Activated CD4-positive, alpha-beta T cell treated with anti-CD3 and anti-CD28 coated beads for 36 hours (primary cell): ENCODE measurements around the gene NAA16. TPM values are rescaled to one million over a fixed set of nuclear protein-coding genes. Genes with fewer than 3 reads are reported as not detected.

Experiments used
- ATAC-seq: fragments of 200-7000 bp; cut with Tn5 transposase; one replicate; pipeline ENCODE4 v1.10.0; 2021; ENCODE audit warnings: mild to moderate bottlenecking, moderate library complexity
- CTCF ChIA-PET: fragments of 350-600 bp; sonication (Branson Sonifier 250); formaldehyde crosslinking; loops from one replicate; lab custom pipeline; 2021; ENCODE audit warnings: antibody characterized with exemption; lab: Charles Lee
- POLR2A ChIA-PET: fragments of 350-600 bp; sonication (Branson Sonifier 250); formaldehyde crosslinking; loops from one replicate; lab custom pipeline; 2021; ENCODE audit warnings: antibody characterized with exemption, inconsistent platforms; lab: Charles Lee
- DNase-seq: peaks from one replicate; pipeline ENCODE4 v3.0.0-alpha.2; 2020
- H3K27ac Mint-ChIP-seq: one replicate; pipeline ENCODE4 v1.8.0; 2021; ENCODE audit warnings: mixed read lengths
- H3K27me3 Mint-ChIP-seq: one replicate; pipeline ENCODE4 v1.8.0; 2021; ENCODE audit warnings: mixed read lengths
- H3K36me3 Mint-ChIP-seq: one replicate; pipeline ENCODE4 v1.8.0; 2021; ENCODE audit warnings: low read depth, mixed read lengths
- H3K4me1 Mint-ChIP-seq: one replicate; pipeline ENCODE4 v1.8.0; 2021; ENCODE audit warnings: mixed read lengths
- H3K4me3 Mint-ChIP-seq: one replicate; pipeline ENCODE4 v1.8.0; 2021; ENCODE audit warnings: mild to moderate bottlenecking, moderate library complexity, mixed read lengths
- H3K9me3 Mint-ChIP-seq: one replicate; pipeline ENCODE4 v1.8.0; 2021; ENCODE audit warnings: low read depth, mixed read lengths
- intact Hi-C, 2 experiments: fragments of 100-400 bp; cut with DNase I in 1 of 2; cut with micrococcal nuclease in 1 of 2; formaldehyde crosslinking; loops; one replicate each; pipeline versions ENCODE4 v1.14.2 to v1.15.1; 2022 to 2024; cut with DNase I, micrococcal nuclease
- total RNA-seq, 2 experiments: library from RNA; stranded (reverse); gene quantifications; one replicate each; pipeline ENCODE4 v1.2.3, GENCODE V29; 2021

The NAA16 gene
- total RNA-seq, 2 experiments from 2014 or later, result 24.0 to 29.8 TPM

- no peak overlapping the region for H3K4me3 Mint-ChIP-seq
- H3K9me3 Mint-ChIP-seq, result no peaks in the 10 kb centered on the region
- no peaks in the 10 kb centered on the region for H3K27me3 Mint-ChIP-seq
- H3K4me1 Mint-ChIP-seq, result peaks cover 14% of the 10 kb centered on the region
- ATAC-seq, result no peak
- ChIA-PET CTCF (interaction anchor here (0.7 kb wide), 1 partner anchor 1594 kb away, joined by 3 read pairs; no protein-coding TSS in a partner anchor), POLR2A (no interaction called here)
- DNase-seq, result no peak
- no peak overlapping the region for H3K27ac Mint-ChIP-seq
- no peaks in the 10 kb centered on the region for H3K36me3 Mint-ChIP-seq
- intact Hi-C loops, result no loop called here
These were observed 4.6 kb upstream of the NAA16 start for GRCh38 chr13:41306271-41307145.

DNA sequence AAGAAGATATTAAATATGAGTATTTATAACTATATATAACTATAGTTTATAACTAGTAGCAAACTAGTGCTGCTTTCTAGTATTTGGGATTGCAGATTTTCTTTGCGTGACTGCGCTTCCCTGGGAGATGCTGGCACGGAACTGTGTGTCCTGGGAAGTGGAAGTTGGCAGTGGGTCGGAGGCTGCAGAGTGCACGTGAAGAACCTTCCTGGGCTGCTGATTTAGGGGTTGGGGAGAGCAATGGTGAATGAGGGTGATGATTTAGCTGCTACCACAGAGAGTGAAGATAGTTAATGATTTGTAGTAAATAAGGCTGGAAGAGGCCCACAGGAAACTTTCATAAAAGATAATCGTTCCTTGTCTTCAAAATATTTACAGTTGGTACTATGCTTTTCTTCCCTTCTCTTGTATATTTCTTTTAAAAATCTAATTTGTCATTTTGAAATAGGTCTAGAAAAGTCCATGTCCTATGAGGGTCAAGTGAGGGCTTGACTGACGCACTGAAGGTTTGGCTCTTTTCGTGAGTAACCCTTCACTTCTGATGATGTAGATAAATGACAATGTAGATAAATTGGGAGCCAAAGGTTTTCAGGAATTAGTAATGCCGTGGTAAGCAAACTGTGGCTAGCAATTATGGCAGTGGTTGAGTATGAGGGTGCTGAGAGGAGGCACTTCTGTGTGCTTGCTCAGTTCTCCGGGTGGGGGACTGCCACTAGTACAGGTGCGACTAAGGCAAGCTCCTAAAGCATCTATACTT, 3.0 kb upstream of the NAA16 start:
- Mint-ChIP-seq H3K27me3 (no peaks in the 10 kb centered on the region), H3K36me3 (peaks cover 5% of the 10 kb centered on the region), H3K27ac (no peak overlapping the region), H3K4me3 (no peak overlapping the region), H3K9me3 (no peaks in the 10 kb centered on the region), H3K4me1 (peaks cover 14% of the 10 kb centered on the region)
- DNase-seq (no peak), ATAC-seq (no peak)
- ChIA-PET POLR2A (no interaction called here), CTCF (no interaction called here)
- intact Hi-C loops, result no loop called here

DNA sequence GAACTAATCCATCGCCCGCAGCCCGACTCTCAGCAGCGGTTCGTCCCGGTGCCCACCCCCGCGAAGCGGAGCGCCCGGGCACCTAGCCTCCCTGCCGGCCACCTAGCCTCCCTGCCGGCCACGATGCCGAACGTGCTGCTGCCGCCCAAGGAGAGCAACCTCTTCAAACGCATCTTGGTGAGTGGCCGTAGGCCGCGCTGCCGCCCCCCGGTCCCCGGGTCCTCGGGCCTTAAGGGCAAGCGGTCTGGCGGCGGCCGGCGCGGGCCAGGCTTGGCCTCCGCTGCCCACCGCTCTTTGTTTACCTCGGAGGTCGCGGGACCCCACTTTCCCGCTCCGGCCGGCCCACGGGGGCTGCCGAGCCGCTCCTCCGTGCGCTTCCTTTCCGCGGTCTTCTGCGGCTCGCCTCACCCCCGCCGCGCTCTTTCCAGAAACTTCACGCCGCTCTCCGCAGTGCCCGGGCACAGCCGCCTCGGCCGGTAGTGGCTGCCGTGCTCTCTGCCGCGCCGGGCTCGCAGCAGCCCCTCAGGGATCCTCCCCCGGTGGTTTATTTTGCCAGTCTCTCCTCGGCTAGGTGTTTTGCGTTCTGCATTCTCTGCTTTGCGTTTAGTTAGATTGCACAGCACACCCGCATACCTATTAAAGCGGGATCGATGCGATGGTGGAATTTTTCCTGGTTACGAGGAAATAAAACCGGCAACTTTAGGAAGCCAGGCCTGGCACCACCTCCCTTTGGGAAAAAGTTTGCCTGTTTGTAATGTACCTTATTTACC, 524 bp downstream of the NAA16 start:
- ATAC-seq (peak; percentile 52), DNase-seq (peak; percentile 71)
- peaks cover 41% of the 10 kb centered on the region for H3K4me1 Mint-ChIP-seq
- intact Hi-C loops, result loop anchor here (1.0 to 5.0 kb wide), 14 partner anchors 25 to 737 kb away; partner anchors contain the start of genes KBTBD6 (in 2 of the 2), MTRF1 (in 2 of the 2), WBP4 (in 2 of the 2) and DGKH (in 1 of the 2)
- no peaks in the 10 kb centered on the region for H3K9me3 Mint-ChIP-seq
- H3K36me3 Mint-ChIP-seq, result peaks cover 6% of the 10 kb centered on the region
- no peaks in the 10 kb centered on the region for H3K27me3 Mint-ChIP-seq
- POLR2A ChIA-PET, result no interaction called here
- CTCF ChIA-PET, result no interaction called here
- peak overlapping the region; percentile 96 for H3K27ac Mint-ChIP-seq
- H3K4me3 Mint-ChIP-seq, result peak overlapping the region; percentile 90

GRCh38 chr13:41312176-41312500, 1.1 kb downstream of the NAA16 start:
- Mint-ChIP-seq H3K27me3 (no peaks in the 10 kb centered on the region), H3K4me3 (peak overlapping the region; percentile 90), H3K9me3 (no peaks in the 10 kb centered on the region), H3K36me3 (peaks cover 11% of the 10 kb centered on the region), H3K27ac (peak overlapping the region; percentile 96), H3K4me1 (peaks cover 42% of the 10 kb centered on the region)
- peak; percentile 40 for DNase-seq
- ATAC-seq, result no peak
- intact Hi-C loops, result loop anchor here (5.0 kb wide), 3 partner anchors 250 to 650 kb away; partner anchors contain the start of genes ELF1 (in 1 of the 2), VWA8 (in 1 of the 2) and WBP4 (in 1 of the 2)
- ChIA-PET POLR2A (interaction anchor here (0.6 kb wide), 1 partner anchor 29 kb away, joined by 4 read pairs; no protein-coding TSS in a partner anchor), CTCF (no interaction called here)

- Mint-ChIP-seq H3K4me1 (peaks cover 50% of the 10 kb centered on the region), H3K4me3 (peak overlapping the region; percentile 90), H3K27me3 (no peaks in the 10 kb centered on the region), H3K36me3 (peaks cover 21% of the 10 kb centered on the region), H3K27ac (no peak overlapping the region), H3K9me3 (no peaks in the 10 kb centered on the region)
- CTCF ChIA-PET, result interaction anchor here (1.6 kb wide), 1 partner anchor 34 kb away, joined by 3 read pairs; no protein-coding TSS in a partner anchor
- no peak for DNase-seq
- POLR2A ChIA-PET, result no interaction called here
- ATAC-seq, result no peak
- intact Hi-C loops, result loop anchor here (5.0 kb wide), 3 partner anchors 251 to 649 kb away; partner anchors contain the start of genes ELF1 (in 1 of the 2), VWA8 (in 1 of the 2) and WBP4 (in 1 of the 2)
These were observed 2.0 kb downstream of the NAA16 start for GRCh38 chr13:41313117-41313516.

- intact Hi-C loops, result loop anchor here (5.0 kb wide), 3 partner anchors 251 to 649 kb away; partner anchors contain the start of genes ELF1 (in 1 of the 2), VWA8 (in 1 of the 2) and WBP4 (in 1 of the 2)
- Mint-ChIP-seq H3K4me3 (peak overlapping the region; percentile 90), H3K9me3 (no peaks in the 10 kb centered on the region), H3K27me3 (no peaks in the 10 kb centered on the region), H3K4me1 (peaks cover 53% of the 10 kb centered on the region), H3K27ac (peak overlapping the region; percentile 37), H3K36me3 (peaks cover 24% of the 10 kb centered on the region)
- ATAC-seq, result no peak
- ChIA-PET CTCF (interaction anchor here (0.7 to 1.6 kb wide), 3 partner anchors 25 to 62 kb away, joined by 3 read pairs; no protein-coding TSS in a partner anchor), POLR2A (no interaction called here)
- DNase-seq, result no peak
These were observed 2.7 kb downstream of the NAA16 start for GRCh38 chr13:41313659-41314197.

DNA sequence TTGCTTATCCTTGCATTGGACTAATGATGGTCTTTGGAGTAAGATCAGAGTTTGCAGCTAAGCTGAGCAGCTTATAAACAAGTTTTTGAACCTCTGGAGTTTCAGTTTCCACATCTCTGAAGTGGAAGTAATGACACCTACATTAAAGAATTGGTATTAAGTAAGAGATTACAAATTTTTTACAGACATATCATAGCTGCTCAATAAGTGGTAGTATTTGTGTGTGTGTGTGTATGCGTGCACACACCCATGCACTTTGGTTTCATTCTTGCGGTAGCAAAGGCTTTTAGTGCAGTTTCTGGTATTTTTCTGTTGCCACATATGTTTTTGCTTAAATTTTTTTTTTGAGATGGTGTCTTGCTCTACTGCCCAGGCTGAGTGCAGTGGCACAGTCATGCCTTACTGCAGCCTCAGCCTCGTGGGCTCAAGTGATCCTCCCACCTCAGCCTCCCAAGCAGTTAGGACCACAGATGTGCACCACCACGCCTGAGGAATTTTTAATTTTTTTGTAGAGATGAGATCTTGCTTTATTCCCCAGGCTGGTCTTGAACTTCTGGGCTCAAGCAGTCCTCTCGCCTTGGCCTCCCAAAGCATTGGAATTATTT, 4.5 kb downstream of the NAA16 start:
- Mint-ChIP-seq H3K9me3 (no peaks in the 10 kb centered on the region), H3K4me1 (peaks cover 52% of the 10 kb centered on the region)
- POLR2A ChIA-PET, result interaction anchor here (0.5 kb wide), 1 partner anchor 1040 kb away, joined by 3 read pairs; no protein-coding TSS in a partner anchor

DNA sequence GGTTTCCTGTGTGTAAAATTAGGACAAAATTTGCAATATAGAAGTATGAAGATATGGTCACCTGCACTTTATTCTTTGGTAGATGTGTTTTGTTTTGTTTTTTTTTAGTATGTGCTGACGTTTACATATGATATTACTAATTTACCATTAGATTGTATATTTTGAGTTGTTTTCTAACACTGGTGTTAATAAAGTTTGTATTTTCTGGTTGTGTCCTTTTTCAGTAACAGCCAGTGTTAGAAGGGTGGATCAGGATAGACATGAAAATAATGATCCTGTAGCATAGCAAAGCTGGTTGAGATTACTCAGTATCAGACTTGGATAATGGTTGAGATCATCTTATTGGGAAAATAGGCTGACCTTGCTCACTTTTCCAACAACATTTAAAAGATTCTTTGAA, 6.2 kb downstream of the NAA16 start:
- intact Hi-C loops, result no loop called here
- Mint-ChIP-seq H3K4me1 (peaks cover 52% of the 10 kb centered on the region), H3K4me3 (no peak overlapping the region), H3K36me3 (peaks cover 40% of the 10 kb centered on the region), H3K27ac (no peak overlapping the region), H3K27me3 (no peaks in the 10 kb centered on the region), H3K9me3 (no peaks in the 10 kb centered on the region)
- POLR2A ChIA-PET, result interaction anchor here (0.5 kb wide), 1 partner anchor 407 kb away, joined by 4 read pairs; no protein-coding TSS in a partner anchor
- DNase-seq (no peak), ATAC-seq (no peak)
- CTCF ChIA-PET, result interaction anchor here (1.4 kb wide), 1 partner anchor 880 kb away, joined by 3 read pairs; no protein-coding TSS in a partner anchor

More for the DNA sequence above, 4.5 kb downstream of the NAA16 start:
- CTCF ChIA-PET, result interaction anchor here (1.3 kb wide), 1 partner anchor 16 kb away, joined by 7 read pairs; no protein-coding TSS in a partner anchor
- DNase-seq, result no peak
- Mint-ChIP-seq H3K4me3 (peak overlapping the region; percentile 4), H3K27ac (peak overlapping the region; percentile 42), H3K27me3 (no peaks in the 10 kb centered on the region), H3K36me3 (peaks cover 34% of the 10 kb centered on the region)
- intact Hi-C loops, result no loop called here
- ATAC-seq, result peak; percentile 7

DNA sequence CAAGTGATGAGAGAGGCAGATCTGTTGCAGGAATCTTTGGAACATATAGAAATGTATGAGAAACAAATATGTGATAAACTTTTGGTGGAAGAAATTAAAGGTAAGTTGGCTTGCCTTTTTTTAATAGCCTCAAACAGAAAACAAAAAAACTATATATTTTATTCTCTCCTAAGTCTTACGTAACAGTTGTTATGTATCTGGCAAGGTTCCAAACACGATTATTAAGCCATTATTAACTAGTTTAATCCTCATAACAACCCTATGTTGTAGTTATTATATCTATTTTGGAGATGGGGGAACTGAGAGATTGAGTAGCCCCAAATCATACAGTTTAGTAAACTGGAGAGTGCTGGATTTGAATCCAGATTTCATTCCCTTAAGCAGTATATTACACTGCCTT, 14.7 kb downstream of the NAA16 start:
- DNase-seq (no peak), ATAC-seq (no peak)
- Mint-ChIP-seq H3K36me3 (peaks cover 44% of the 10 kb centered on the region), H3K27me3 (no peaks in the 10 kb centered on the region), H3K27ac (no peak overlapping the region), H3K4me3 (no peak overlapping the region), H3K4me1 (peaks cover 29% of the 10 kb centered on the region), H3K9me3 (no peaks in the 10 kb centered on the region)
- POLR2A ChIA-PET, result interaction anchor here (0.7 kb wide), 1 partner anchor 23 kb away, joined by 3 read pairs; no protein-coding TSS in a partner anchor
- CTCF ChIA-PET, result no interaction called here
- intact Hi-C loops, result no loop called here

DNA sequence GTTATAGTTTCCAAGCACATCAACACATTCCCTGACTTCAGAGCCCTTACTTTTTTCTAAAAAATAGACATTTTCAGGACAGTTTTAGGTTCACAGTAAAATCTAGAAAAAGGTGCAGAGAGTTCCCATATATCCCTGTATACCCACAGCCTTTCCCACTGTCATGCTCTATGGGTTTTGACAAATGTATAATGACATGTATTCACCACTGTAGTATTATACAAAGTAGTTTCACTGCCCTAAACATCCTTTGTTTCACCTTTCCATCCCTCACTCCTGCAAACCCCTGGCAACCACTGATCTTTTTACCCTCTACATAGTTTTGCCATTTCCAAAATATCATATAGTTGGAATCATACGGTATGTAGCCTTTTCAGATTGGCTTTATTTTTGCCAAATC, 15.6 kb downstream of the NAA16 start:
- intact Hi-C loops, result no loop called here
- H3K9me3 Mint-ChIP-seq, result no peaks in the 10 kb centered on the region
- POLR2A ChIA-PET, result no interaction called here
- DNase-seq, result no peak
- CTCF ChIA-PET, result no interaction called here
- H3K4me3 Mint-ChIP-seq, result no peak overlapping the region
- peaks cover 42% of the 10 kb centered on the region for H3K36me3 Mint-ChIP-seq
- H3K27me3 Mint-ChIP-seq, result no peaks in the 10 kb centered on the region
- no peak for ATAC-seq
- peak overlapping the region; percentile 5 for H3K27ac Mint-ChIP-seq
- H3K4me1 Mint-ChIP-seq, result peaks cover 31% of the 10 kb centered on the region
